ENCODE data around the gene ANTXR2.
A peak's percentile ranks its signal among the peaks of the same experiment; 100 is the strongest.
"Not testable (repeated sequence)": the region's sequence is repeated elsewhere in the genome, so short reads cannot be mapped to it uniquely, and the experiment has no call there.

Gene ANTXR2

DNA sequence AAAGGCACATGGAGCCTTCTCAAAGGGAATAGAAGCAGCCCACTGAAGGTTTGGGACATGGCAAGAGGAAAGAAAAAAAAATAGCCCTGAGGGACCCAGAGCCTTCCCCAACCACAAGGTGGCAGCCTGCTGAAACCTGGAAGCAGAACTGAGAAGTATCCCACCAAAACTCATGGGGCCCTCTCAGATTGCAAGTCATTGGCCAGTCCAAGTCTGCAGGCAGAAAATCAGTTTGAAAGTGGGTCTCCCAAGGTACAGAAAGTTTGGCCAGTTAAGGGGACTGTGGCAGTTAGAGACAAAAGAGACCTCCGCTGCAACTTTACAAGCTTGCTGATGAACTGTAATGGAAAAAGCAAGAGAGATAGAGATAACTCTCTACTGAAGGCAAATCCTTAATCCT, 155.8 kb downstream of the ANTXR2 start:
- peak; percentile 68 for DNase-seq (ENCODE audit: low spot score)

DNA sequence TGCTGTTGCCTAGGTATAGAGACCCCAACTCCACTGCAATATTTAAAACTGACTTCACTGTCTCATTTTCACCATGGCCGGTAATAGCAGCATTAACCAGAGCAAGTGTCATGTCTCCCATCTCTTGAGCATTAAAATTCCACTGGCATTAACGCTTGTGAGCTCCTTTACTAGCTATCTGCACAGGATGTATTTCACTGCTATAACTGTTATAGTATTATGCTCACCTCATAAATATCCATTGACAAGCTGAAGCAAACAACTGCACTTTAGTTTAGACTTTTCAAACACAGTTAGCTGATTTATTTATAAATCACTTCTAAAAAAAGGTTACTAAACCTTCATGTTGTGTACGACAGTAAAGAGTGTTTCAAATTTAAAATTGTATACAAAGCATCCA, 157.8 kb downstream of the ANTXR2 start:
- DNase-seq (ENCODE audit: low spot score) = no peak

GRCh38 chr4:79913581-79913980, 159.4 kb downstream of the ANTXR2 start:
- DNase-seq (ENCODE audit: low spot score) = no peak

DNA sequence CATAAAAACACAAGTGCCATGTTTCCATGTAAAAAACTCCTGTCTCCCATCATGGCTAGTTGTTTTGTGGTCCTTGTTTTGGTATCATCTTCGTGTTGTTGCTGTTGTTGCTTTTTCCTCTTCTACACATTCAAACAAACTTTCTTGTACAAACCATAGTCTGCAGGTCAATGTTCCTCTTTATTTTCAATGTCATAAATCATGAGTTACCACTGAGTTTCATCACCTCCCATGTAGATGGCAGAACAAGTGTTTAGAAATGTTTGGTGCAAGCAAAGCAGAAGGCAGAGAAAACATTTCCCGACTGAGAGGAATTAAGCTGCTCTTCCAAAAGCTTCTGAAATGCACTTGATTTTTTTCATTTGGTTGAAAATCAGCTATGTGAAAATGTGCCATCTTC, 166.0 kb downstream of the ANTXR2 start:
- no peak for DNase-seq (ENCODE audit: low spot score)

- no peak for DNase-seq (ENCODE audit: low spot score)
These were observed 166.7 kb downstream of the ANTXR2 start for GRCh38 chr4:79906303-79906702.

DNA sequence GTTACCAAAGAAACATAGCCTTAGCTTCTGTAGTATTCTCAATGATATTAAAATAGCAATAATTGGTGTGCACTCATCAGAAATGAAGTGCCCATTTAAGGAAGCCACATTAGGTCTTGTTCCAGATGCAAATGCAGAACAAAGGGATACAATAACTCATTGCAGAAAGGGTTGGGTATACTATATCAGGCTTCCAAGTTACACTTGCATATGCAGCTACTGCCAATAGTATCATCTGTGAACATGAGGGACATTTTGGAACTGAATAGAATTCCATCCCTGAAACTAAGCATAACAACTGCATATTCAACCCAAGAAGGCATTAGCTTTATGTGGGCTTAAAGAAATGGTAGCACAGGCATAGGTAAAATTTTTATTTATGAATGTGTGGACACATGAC, 167.8 kb downstream of the ANTXR2 start:
- DNase-seq (ENCODE audit: low spot score) = no peak

GRCh38 chr4:79904331-79904730, 168.7 kb downstream of the ANTXR2 start:
- no peak for DNase-seq (ENCODE audit: low spot score)

GRCh38 chr4:79900182-79900581, 172.8 kb downstream of the ANTXR2 start:
- DNase-seq (ENCODE audit: low spot score) = no peak

GRCh38 chr4:79899481-79899880, 173.5 kb downstream of the ANTXR2 start:
- DNase-seq (ENCODE audit: low spot score) = no peak

- DNase-seq (ENCODE audit: low spot score) = no peak
These were observed 175.0 kb downstream of the ANTXR2 start for GRCh38 chr4:79898055-79898454.

DNA sequence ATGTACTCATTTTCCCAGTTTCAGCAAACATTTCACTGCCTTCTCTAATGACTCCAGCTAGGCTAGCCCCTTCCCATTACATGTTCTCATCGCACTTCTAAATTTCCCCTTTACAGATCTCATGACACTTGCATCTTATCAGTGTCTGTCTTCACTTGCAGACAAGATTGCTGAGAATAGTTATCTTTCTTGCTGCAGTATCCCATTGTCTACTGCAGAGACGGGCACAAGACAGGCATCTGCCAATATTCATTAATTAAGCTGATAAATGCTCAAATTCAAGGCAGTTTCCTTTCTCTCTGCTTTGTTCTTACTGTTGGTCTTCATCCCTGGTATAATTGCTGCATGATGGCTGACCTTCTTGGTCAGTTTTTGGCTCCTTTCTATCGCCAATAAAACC, 175.9 kb downstream of the ANTXR2 start:
- DNase-seq (ENCODE audit: low spot score) = no peak

DNA sequence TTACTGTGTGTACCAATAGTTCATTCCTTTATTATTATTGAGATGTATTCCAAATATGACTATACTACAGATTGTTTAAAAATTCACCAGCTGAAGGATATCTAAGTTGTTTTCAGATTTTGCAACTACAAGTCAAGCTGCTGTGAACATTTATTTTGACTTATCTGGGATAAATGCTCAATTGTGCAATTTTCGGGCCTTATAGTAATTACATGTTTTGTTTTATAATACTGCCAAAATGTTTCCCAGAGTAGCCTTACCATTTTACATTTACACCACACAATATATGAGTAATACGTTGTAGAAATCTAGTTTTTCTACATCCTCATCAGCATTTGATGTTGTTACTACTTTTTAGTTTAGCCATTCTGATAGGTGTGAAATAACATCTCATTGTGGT, 179.6 kb downstream of the ANTXR2 start:
- no peak for DNase-seq (ENCODE audit: low spot score)

DNA sequence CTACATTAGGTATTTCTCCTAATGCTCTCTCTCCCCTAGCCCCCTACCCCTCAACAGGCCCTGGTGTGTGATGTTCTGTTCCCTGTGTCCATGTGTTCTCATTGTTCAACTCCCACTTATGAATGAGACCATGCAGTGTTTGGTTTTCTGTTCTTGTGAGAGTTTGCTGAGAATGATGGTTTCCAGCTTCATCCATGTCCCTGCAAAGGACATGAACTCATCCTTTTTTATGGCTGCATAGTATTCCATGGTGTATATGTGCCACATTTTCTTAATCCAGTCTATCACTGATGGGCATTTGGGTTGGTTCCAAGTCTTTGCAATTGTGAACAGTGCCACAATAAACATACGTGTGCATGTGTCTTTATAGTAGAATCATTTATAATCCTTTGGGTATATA, 184.0 kb downstream of the ANTXR2 start:
- DNase-seq (ENCODE audit: low spot score) = not testable (repeated sequence)

GRCh38 chr4:79886557-79886956, 186.5 kb downstream of the ANTXR2 start:
- no peak for DNase-seq (ENCODE audit: low spot score)

GRCh38 chr4:79886021-79886420, 187.0 kb downstream of the ANTXR2 start:
- no peak for DNase-seq (ENCODE audit: low spot score)

DNA sequence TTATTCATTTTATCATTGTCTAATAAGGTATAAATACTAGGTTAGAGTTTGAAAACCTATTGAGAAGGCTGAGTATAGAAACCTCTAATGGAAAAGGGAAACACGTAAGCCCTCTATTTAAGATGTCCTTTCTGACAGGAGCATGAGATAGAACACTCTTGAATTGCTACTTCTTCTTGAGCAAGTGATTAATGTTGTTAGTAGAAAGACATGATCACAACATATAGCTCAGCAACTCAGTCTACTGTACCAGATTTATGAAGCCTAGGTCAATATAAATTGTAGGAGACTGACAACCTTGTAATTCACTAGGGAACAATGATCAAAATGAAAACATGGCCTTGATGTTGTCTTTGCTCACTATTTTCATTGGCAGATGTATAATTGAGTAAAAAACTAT, 189.7 kb downstream of the ANTXR2 start:
- no peak for DNase-seq (ENCODE audit: low spot score)

- DNase-seq (ENCODE audit: low spot score) = no peak
These were observed 190.2 kb downstream of the ANTXR2 start for GRCh38 chr4:79882806-79883205.

GRCh38 chr4:79881407-79881806, 191.6 kb downstream of the ANTXR2 start:
- DNase-seq (ENCODE audit: low spot score) = no peak

GRCh38 chr4:79877511-79877910, 195.5 kb downstream of the ANTXR2 start:
- no peak for DNase-seq (ENCODE audit: low spot score)

DNA sequence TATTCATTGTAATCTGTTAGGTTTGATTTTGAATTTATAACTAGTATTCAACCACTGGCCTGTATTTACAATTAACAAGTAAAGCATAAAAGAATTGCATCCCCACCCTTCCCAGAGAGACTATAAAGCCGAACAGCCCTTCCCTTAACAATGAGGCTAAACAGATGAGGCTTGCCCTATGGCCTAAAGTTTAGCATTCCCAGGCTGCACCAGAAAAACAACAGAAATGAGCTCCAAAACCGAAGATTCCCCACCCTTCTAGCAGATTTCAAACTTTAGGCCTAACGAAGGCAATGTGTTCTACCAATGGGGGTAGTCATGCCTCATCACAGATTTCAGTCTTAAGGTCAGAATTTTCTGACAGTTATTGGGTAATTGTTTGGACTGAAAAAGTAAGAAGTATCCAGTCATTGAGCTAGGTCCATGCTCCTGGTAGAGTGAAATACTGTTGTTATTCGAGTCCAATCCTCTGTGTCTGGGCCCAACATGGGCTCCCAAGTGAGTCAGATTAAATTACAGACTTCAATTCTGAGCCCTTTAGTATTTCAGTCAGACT, 197.6 kb downstream of the ANTXR2 start:
- no peak for DNase-seq (ENCODE audit: low spot score)

- DNase-seq (ENCODE audit: low spot score) = no peak
These were observed 198.8 kb downstream of the ANTXR2 start for GRCh38 chr4:79874197-79874596.

- DNase-seq (ENCODE audit: low spot score) = no peak
These were observed 200.3 kb downstream of the ANTXR2 start for GRCh38 chr4:79872738-79873137.

DNA sequence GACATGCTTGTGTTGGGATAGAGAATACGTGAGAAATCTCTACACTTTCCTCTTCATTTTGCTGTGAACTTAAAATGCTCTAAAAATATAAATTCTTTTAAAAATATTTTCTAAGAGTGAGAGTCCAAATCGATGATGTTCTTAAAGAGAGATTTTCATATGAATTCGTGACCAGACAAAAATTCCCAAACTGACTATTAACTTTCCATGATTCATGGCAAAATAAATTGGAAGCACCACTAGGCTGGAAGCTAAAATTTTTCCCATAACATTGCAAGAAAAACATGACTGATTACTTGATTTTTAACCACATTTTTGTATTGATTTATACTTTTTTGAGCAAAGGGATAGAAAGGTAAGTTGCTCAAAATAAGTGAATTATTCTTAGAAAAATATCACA, 201.1 kb downstream of the ANTXR2 start:
- DNase-seq (ENCODE audit: low spot score) = no peak

DNA sequence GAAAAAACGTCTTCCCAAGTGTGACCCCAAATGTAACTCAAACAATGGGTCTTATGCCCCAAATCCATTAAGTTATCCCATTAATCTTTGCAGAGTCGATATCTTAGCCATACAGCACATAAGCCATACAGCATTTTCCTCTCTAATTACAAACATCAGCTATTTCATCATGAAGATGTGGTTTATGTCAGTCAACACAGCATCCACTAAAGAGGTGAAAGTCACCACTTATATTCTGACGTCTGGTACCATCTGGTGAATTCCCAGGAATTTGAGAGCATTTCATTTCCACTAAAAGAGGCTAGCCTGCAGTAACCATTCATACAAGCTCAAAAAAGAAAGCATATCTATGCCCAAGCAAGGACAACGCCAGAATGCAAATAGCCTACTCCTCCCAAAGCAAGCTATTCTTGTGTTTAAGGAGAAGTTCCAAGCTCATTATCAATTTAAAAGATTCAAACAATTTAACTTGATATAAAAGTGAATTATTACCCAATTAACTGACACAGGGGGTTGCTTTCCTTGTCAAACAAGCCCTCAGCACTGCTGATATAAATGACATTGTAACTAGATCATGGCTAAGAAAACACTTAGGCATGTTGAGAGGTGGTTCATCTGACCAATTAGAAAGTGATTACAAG, 203.3 kb downstream of the ANTXR2 start:
- DNase-seq (ENCODE audit: low spot score) = no peak
